DND-41 (cell line): Measurements from ENCODE around the gene AADAT.

Experiments used
- ATAC-seq: fragments of 200-7000 bp; cut with Tn5 transposase; 3 replicates; pipeline ENCODE4 v1.9.1; 2021; ENCODE audit warnings: low read depth; ENCODE audit not compliant: insufficient read depth
- DNase-seq: peaks from one replicate; pipeline ENCODE4 v3.0.0-alpha.2; 2020
- H2AFZ ChIP-seq: 2 replicates; pipeline ENCODE4 v1.6.0; 2012; ENCODE audit warnings: low read depth, low read length
- H3K27ac ChIP-seq: 2 replicates; pipeline ENCODE4 v1.5.1; 2012; ENCODE audit warnings: low read length, inconsistent platforms
- H3K27me3 ChIP-seq: fragments of 200-600 bp; sonication (generic); 2 replicates; pipeline ENCODE4 v1.6.0; 2012; ENCODE audit warnings: low read length, mild to moderate bottlenecking, inconsistent platforms; ENCODE audit not compliant: insufficient read depth, poor library complexity
- H3K36me3 ChIP-seq: 2 replicates; pipeline ENCODE4 v1.5.1; 2012; ENCODE audit warnings: low read length, inconsistent platforms; ENCODE audit not compliant: insufficient read depth
- H3K4me1 ChIP-seq: 2 replicates; pipeline ENCODE4 v1.5.1; 2012; ENCODE audit warnings: mild to moderate bottlenecking, low read length; ENCODE audit not compliant: insufficient read depth
- H3K4me2 ChIP-seq: 2 replicates; pipeline ENCODE4 v1.6.0; 2012; ENCODE audit warnings: mild to moderate bottlenecking, moderate library complexity, low read length, inconsistent platforms; ENCODE audit not compliant: insufficient read depth
- H3K4me3 ChIP-seq, 2 experiments: fragments of 200-600 bp in 1 of 2; shearing (Covaris generic) in 1 of 2; 2 replicates each; pipeline ENCODE4 v1.5.1; 2012 to 2016; ENCODE audit warnings: inconsistent platforms in 2 of 2, low read length in 2 of 2, mild to moderate bottlenecking in 2 of 2, low read depth in 1 of 2, moderate library complexity in 1 of 2
- H3K79me2 ChIP-seq: 2 replicates; pipeline ENCODE4 v1.6.0; 2012; ENCODE audit warnings: low read length, inconsistent platforms; ENCODE audit not compliant: insufficient read depth
- H3K9ac ChIP-seq: 2 replicates; pipeline ENCODE4 v1.6.0; 2012; ENCODE audit warnings: low read depth, mild to moderate bottlenecking, inconsistent platforms, low read length, moderate library complexity
- H3K9me3 ChIP-seq: 2 replicates; pipeline ENCODE4 v1.5.1; 2012; ENCODE audit warnings: low read length, moderate library complexity, mild to moderate bottlenecking, inconsistent platforms; ENCODE audit not compliant: insufficient read depth, severe bottlenecking
- H4K20me1 ChIP-seq: 2 replicates; pipeline ENCODE4 v1.6.0; 2012; ENCODE audit warnings: low read length; ENCODE audit not compliant: insufficient read depth
- EZH2 ChIP-seq: IDR thresholded peaks from 3 replicates; pipeline ENCODE4 v1.6.1; 2012; ENCODE audit warnings: borderline replicate concordance, low read depth, mild to moderate bottlenecking, moderate library complexity, low read length, inconsistent platforms; ENCODE audit not compliant: severe bottlenecking
- TF ChIP-seq, protein P1 (sequence below): IDR thresholded peaks from 2 replicates; pipeline ENCODE4 v1.5.1; 2012; ENCODE audit warnings: borderline replicate concordance, low read length, moderate library complexity, mild to moderate bottlenecking; ENCODE audit not compliant: poor library complexity, severe bottlenecking; ENCODE audit errors: extremely low read depth

Gene AADAT

DNA sequence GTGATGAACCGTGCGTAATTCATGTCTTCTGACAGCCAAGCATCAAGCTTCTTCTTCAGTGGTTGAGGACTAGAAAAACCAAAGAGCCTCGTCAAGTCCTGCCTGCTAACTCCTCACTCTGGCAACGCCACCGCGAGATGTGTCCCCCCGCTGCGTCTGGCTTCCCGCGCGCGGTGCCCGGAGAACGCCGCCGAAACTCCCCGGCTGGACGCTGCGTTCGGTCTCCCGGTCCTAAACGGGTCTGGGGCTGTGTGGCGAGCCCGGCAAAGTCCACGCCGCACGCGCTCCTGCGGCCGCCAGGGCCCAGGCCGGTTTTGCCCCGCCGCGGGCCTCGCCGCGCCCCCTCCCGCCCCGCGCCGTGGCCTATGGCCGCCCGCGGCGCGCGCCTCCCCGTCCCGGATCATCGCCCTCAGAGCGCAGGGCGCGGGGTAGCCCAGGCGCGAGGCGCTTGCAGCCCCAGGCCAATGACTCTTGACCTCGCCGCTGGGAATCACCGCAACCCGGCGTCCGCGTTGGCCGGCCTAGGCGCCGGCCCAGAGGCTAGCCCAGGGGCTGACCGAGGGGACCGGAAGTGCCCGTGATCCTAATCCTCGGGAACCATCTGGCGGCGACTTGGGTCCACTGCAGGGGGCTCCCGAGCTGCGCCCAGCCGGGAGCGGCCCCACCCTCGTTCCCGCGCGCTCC lies at the start of gene AADAT:
AADAT (minus strand) TSS at position 289 of the 684 bp plus-strand sequence; CDS start at position 23, 266 bp downstream.
- no peaks in the 10 kb centered on the region for H3K27me3 ChIP-seq
- no peaks in the 10 kb centered on the region for H3K36me3 ChIP-seq
- H3K4me3 ChIP-seq = no peak within 1 kb of the TSS
- no peak within 1 kb of the TSS for H2AFZ ChIP-seq
- H3K4me2 ChIP-seq = no peak within 1 kb of the TSS
- ATAC-seq (no peak), DNase-seq (no peak)
- no peaks in the 10 kb centered on the region for H3K9me3 ChIP-seq
- no peaks in the 10 kb centered on the region for H3K79me2 ChIP-seq
- H3K27ac ChIP-seq = no peak within 1 kb of the TSS
- H4K20me1 ChIP-seq = no peaks in the 10 kb centered on the region
- TF ChIP-seq, protein P1, sequence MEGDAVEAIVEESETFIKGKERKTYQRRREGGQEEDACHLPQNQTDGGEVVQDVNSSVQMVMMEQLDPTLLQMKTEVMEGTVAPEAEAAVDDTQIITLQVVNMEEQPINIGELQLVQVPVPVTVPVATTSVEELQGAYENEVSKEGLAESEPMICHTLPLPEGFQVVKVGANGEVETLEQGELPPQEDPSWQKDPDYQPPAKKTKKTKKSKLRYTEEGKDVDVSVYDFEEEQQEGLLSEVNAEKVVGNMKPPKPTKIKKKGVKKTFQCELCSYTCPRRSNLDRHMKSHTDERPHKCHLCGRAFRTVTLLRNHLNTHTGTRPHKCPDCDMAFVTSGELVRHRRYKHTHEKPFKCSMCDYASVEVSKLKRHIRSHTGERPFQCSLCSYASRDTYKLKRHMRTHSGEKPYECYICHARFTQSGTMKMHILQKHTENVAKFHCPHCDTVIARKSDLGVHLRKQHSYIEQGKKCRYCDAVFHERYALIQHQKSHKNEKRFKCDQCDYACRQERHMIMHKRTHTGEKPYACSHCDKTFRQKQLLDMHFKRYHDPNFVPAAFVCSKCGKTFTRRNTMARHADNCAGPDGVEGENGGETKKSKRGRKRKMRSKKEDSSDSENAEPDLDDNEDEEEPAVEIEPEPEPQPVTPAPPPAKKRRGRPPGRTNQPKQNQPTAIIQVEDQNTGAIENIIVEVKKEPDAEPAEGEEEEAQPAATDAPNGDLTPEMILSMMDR = no peak
- no peak for TF ChIP-seq EZH2
- H3K4me1 ChIP-seq = no peaks in the 10 kb centered on the region
- H3K9ac ChIP-seq = no peak within 1 kb of the TSS

DNA sequence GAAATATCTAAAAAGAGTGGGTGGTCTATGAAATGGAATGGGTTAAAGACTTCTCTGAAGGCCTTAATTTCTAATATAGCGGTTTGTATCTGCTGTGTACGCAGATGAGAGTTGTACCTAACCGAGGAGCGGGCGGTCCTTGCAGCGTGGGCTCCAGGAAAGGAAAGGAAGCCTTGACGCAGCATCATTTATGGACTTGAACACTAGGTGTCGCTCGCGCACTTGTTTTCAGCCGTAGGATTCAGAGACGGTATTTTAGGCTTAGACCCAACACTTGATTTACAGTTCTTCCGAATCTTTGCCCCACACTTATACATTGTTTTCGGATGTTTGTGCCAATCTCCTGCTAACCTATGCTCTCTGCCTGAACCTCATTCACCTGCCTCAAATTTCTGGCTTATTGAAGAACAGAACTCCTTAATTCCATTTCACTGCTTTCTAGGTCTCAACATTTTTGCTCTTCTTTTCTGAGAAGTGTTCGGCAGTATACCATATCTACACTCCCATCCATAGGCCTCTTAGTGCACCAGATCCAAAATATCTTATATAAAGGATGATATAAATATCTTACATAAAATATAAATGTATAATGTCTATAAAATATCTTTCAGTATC lies 48.9 kb upstream of the AADAT start:
- no peak overlapping the region for H3K4me2 ChIP-seq
- no peak overlapping the region for H2AFZ ChIP-seq
- H3K27me3 ChIP-seq = peaks cover 7% of the 10 kb centered on the region
- H3K9me3 ChIP-seq = no peaks in the 10 kb centered on the region
- H3K27ac ChIP-seq = no peak overlapping the region
- no peaks in the 10 kb centered on the region for H3K79me2 ChIP-seq
- H3K4me1 ChIP-seq = no peaks in the 10 kb centered on the region
- H4K20me1 ChIP-seq = no peaks in the 10 kb centered on the region
- DNase-seq (peak; percentile 71), ATAC-seq (peak; percentile 91)
- H3K36me3 ChIP-seq = no peaks in the 10 kb centered on the region
- H3K9ac ChIP-seq = no peak overlapping the region
- H3K4me3 ChIP-seq = no peak overlapping the region
- TF ChIP-seq EZH2 = no peak
- TF ChIP-seq, protein P1 = peak; percentile 89

DNA sequence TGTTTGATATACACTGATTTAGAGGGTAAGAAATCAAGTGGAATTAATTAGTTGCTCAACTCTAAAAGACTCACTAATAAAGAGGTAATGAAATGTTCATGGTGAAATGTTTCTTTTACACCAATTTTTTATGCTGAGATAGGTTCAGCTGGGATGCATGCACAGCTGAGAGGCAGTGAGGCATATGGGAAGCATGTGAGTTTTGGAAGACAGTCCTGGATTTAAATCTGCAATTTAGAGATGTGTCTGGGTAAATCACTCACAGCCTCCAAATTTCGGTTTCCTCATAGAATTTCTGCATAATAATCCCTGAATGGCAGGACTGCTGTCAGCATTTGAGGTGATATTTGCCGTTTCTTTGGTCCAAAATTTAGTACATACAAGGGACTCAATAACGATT lies 48.2 kb upstream of the AADAT start:
- Histone ChIP-seq H3K4me2 (no peak overlapping the region), H3K27me3 (peaks cover 7% of the 10 kb centered on the region)

More for the DNA sequence above, 48.2 kb upstream of the AADAT start:
- Histone ChIP-seq H3K9me3 (peaks cover 2% of the 10 kb centered on the region), H2AFZ (no peak overlapping the region), H4K20me1 (no peaks in the 10 kb centered on the region), H3K4me1 (no peaks in the 10 kb centered on the region), H3K36me3 (no peaks in the 10 kb centered on the region), H3K4me3 (no peak overlapping the region), H3K79me2 (no peaks in the 10 kb centered on the region), H3K27ac (no peak overlapping the region), H3K9ac (no peak overlapping the region)
- DNase-seq (no peak), ATAC-seq (no peak)
- TF ChIP-seq, protein P1 = no peak
- TF ChIP-seq EZH2 = no peak
